ENCODE results near the gene ZNF208.

- no peak for TF ChIP-seq SMC3 (IDR thresholded peaks at IDR 0.05)
- TF ChIP-seq JUN (IDR thresholded peaks at IDR 0.05) = no peak
- no peak for TF ChIP-seq HDAC2 (IDR thresholded peaks at IDR 0.05)
- no peak for TF ChIP-seq JUNB (IDR thresholded peaks at IDR 0.05)
- TF ChIP-seq CTCF (IDR thresholded peaks at IDR 0.05) = no peak
- no peak for TF ChIP-seq CEBPB (IDR thresholded peaks at IDR 0.05)
- no peak for TF ChIP-seq MAZ (IDR thresholded peaks at IDR 0.05; ENCODE audit: borderline replicate concordance, low read depth, low read length)
These were observed 100.4 kb downstream of the ZNF208 start for GRCh38 chr19:21910318-21910717.

Data from A549 (cell line).